Loucy (cell line): ENCODE measurements around the gene ABCB9.

Experiments
- CTCF ChIP-seq: fragments of 200-600 bp; sonication (generic); conservative IDR thresholded peaks from 2 replicates; pipeline ENCODE4 v1.5.1; 2014; ENCODE audit warnings: mild to moderate bottlenecking, antibody characterized with exemption, low read length
- EZH2phosphoT487 ChIP-seq: fragments of 200-600 bp; IDR thresholded peaks from 2 replicates; pipeline ENCODE4 v1.6.1; 2018; ENCODE audit warnings: antibody characterized with exemption, mild to moderate bottlenecking, moderate library complexity, borderline replicate concordance

DNA sequence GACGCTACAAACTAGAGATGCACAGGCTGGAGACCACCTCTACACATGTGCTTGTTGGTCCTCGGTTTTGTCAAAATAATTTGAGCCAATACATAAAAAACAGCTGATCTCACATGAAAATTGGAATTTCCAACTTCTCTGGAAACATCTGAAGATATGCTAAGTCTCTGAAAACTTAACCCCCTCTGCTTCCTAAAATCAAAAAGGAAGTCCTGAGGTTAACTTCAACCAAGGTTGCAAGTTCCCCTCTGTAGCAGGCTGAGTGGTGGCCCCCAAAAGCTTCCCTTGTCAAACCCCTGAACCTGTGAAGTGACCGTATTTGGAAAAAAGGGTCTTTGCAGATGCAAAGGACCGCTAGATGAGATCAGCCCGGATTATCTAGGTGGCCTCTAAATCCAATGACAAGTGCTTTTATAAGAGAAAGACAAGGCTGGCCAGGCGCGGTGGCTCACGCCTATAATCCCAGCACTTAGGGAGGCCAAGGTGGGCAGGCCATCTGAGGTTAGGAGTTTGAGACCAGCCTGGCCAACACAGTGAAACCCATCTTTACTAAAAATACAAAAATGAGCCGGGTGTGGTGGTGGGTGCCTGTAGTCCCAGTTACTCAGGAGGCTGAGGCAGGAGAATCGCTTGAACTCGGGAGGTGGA is 38.4 kb downstream of the ABCB9 start:
- TF ChIP-seq CTCF (no peak), EZH2phosphoT487 (no peak)
